ENCODE data around the gene CLMN. TPM values are rescaled to one million over a fixed set of nuclear protein-coding genes. Genes with fewer than 3 reads are reported as not detected.

Gene CLMN
- total and polyA plus RNA-seq, 2 of the 13 experiments (the other 11 are each of a cell fraction or from before 2014, with no cell fraction given): 15.1 to 16.7 TPM

DNA sequence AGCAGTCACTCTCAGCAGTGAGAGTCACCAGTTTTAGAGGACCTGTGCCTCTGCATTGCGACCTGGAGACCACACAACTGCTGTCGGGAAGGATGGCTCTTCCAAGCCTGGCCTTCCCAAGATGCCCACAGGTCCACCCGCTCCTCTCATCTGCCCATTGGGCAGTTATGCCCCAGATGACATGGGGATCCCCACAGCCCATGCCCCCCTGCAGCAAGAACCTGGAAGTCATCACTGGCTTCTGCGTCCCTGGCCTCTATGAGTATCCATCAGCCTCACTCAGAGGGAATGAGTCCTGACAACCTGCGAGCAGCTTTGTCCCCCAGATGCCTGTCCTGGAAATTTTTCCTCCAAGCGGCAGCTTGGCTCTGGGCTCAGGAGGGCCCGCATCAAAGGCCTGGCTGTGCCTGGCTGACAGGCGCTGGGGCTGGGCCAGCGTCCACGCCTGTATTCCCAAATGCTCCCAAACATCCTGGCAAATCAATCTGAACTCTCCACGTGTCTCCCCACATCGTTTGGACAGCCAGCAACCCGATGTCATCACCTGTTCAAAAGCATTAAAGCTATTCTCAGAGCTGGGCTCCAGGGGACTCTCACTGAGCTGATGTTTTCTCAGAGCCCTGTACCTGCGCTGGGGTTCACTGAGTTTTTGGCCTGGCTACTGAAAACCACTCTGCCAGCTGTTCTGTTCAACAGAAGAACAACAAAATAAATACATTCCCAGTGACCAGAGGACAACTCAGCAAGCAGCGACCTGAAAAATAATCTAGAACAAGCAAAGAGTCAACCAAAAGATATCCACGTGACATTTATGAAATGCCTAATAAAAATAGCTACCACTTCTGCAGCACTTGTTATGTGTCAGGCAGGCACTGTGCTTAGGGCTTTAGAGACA, 57.8 kb downstream of the CLMN start:
- Histone ChIP-seq H3K79me2 (ENCODE audit: insufficient read depth, low read length) (peaks cover 2% of the 10 kb centered on the region), H3K4me2 (ENCODE audit: low read depth, low read length) (no peak overlapping the region), H2AFZ (ENCODE audit: low read length) (no peak overlapping the region), H3K4me3 (replicated peaks in 1 of 3; ENCODE audit: insufficient read depth in 1 of 3, low read depth in 2 of 3, low read length in 3 of 3) (no peak overlapping the region), H3K4me1 (ENCODE audit: insufficient read depth, low read length) (peaks cover 27% of the 10 kb centered on the region), H3K27ac (ENCODE audit: extremely low read length, insufficient read depth, low read length) (no peak overlapping the region), H3K27me3 (ENCODE audit: control insufficient read depth in 1 of 2, insufficient read depth in 2 of 2, low read length in 2 of 2) (no peaks in the 10 kb centered on the region), H3K9me3 (ENCODE audit: low read length) (no peaks in the 10 kb centered on the region), H4K20me1 (ENCODE audit: insufficient read depth, low read length) (no peaks in the 10 kb centered on the region), H3K36me3 (replicated peaks in 1 of 2; ENCODE audit: control insufficient read depth in 1 of 2, insufficient read depth in 2 of 2, low read length in 2 of 2) (no peaks in the 10 kb centered on the region), H3K9ac (ENCODE audit: insufficient read depth, low read depth, low read length) (no peak overlapping the region)
- in situ Hi-C loops (cut with HindIII; ENCODE audit: extremely low pct_ligation_motif_present, low pct_unique_long_range_greater_than_20kb): no loop called here
- TF ChIP-seq, protein P1, sequence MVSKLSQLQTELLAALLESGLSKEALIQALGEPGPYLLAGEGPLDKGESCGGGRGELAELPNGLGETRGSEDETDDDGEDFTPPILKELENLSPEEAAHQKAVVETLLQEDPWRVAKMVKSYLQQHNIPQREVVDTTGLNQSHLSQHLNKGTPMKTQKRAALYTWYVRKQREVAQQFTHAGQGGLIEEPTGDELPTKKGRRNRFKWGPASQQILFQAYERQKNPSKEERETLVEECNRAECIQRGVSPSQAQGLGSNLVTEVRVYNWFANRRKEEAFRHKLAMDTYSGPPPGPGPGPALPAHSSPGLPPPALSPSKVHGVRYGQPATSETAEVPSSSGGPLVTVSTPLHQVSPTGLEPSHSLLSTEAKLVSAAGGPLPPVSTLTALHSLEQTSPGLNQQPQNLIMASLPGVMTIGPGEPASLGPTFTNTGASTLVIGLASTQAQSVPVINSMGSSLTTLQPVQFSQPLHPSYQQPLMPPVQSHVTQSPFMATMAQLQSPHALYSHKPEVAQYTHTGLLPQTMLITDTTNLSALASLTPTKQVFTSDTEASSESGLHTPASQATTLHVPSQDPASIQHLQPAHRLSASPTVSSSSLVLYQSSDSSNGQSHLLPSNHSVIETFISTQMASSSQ (IDR thresholded peaks at IDR 0.05; ENCODE audit: low read depth): no peak
- TF ChIP-seq, protein P1 (CRISPR knock-in tag; IDR thresholded peaks at IDR 0.05; ENCODE audit: borderline replicate concordance): no peak
- TF ChIP-seq ZNF468 (CRISPR knock-in tag; IDR thresholded peaks at IDR 0.05) (no peak), SALL2 (CRISPR knock-in tag; IDR thresholded peaks at IDR 0.05) (no peak), RAD51 (IDR thresholded peaks at IDR 0.05; ENCODE audit: borderline replicate concordance) (no peak), NR2F6 (IDR thresholded peaks at IDR 0.05) (no peak), NR2F6 (CRISPR knock-in tag; IDR thresholded peaks at IDR 0.05) (no peak), RNF2 (conservative IDR thresholded peaks at IDR 0.05; ENCODE audit: low read depth) (no peak)
- TF ChIP-seq, protein P2, sequence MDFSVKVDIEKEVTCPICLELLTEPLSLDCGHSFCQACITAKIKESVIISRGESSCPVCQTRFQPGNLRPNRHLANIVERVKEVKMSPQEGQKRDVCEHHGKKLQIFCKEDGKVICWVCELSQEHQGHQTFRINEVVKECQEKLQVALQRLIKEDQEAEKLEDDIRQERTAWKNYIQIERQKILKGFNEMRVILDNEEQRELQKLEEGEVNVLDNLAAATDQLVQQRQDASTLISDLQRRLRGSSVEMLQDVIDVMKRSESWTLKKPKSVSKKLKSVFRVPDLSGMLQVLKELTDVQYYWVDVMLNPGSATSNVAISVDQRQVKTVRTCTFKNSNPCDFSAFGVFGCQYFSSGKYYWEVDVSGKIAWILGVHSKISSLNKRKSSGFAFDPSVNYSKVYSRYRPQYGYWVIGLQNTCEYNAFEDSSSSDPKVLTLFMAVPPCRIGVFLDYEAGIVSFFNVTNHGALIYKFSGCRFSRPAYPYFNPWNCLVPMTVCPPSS (IDR thresholded peaks at IDR 0.05): no peak
- TF ChIP-seq, protein P3, sequence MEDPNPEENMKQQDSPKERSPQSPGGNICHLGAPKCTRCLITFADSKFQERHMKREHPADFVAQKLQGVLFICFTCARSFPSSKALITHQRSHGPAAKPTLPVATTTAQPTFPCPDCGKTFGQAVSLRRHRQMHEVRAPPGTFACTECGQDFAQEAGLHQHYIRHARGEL (CRISPR knock-in tag; IDR thresholded peaks at IDR 0.05): no peak
- 89% methylated on average over 12 of the region's 16 CpGs for WGBS (ENCODE audit: low lambda C conversion rate)
- CTCF ChIA-PET (ENCODE audit: low intra/inter-chr PET ratio, low total read pairs): no interaction called here
- POLR2A ChIA-PET: no interaction called here
- BruUV-seq (replicated peaks): no TSS peak
- FAIRE-seq (no peak), DNase-seq (ENCODE audit: low spot score) (no peak), ATAC-seq (no peak)
- intact Hi-C loops (cut with micrococcal nuclease; ENCODE audit: unreplicated experiment): no loop called here

All from HepG2 (cell line).